ENCODE results near the gene NLGN1.
A peak's percentile ranks its signal among the peaks of the same experiment; 100 is the strongest.

Gene NLGN1

DNA sequence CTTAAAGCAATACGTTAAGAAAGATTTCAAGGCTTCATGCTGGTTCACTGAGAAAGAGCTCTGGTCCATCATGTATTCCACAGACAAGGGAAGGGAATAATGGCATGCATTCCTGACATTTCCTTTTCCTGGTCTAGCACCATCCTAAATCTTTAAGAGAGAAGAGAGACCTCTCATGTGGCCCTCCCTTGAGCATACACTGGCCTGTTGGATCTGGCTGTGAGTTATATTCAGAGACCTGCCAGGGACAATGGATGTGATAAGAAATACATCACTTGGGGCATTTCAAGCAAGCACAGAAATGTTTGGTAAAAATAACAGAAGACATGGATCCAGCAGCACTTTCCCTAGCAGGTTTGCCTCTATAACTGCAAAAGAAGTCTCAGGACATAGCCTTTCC, 507.8 kb downstream of the NLGN1 start:
- no peak for DNase-seq (ENCODE audit: low read depth in 2 of 2)

- DNase-seq (ENCODE audit: low read depth in 2 of 2) = no peak
Measured at GRCh38 chr3:173911446-173911845, 513.9 kb downstream of the NLGN1 start.

GRCh38 chr3:173912126-173912525, 514.6 kb downstream of the NLGN1 start:
- DNase-seq (ENCODE audit: low read depth in 2 of 2) = no peak

- DNase-seq (ENCODE audit: low read depth in 2 of 2) = peak in 1 of 2 experiments; percentile 17
Measured at GRCh38 chr3:173913397-173913796, 515.9 kb downstream of the NLGN1 start.

- DNase-seq (ENCODE audit: low read depth in 2 of 2) = no peak
Measured at GRCh38 chr3:173913974-173914421, 516.5 kb downstream of the NLGN1 start.

DNA sequence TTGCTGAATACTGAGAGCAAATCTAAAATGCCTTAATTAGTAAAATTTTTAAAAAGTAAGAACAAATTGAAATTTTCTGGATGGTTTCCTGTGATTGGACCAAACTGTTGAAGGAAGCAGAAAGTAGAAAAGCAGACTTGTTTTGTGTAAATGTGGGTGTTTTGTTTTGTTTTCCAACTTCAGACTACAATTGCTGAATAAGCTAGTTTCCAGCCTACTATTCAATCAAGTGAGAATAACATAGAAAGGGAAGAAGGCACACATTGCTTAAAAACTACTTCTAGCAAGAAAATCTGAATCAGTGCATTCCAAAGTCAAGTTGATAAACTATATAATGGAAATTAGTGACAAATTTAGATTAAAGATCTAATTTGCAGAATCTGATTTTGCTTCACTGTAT, 519.3 kb downstream of the NLGN1 start:
- DNase-seq (ENCODE audit: low read depth in 2 of 2) = no peak

DNA sequence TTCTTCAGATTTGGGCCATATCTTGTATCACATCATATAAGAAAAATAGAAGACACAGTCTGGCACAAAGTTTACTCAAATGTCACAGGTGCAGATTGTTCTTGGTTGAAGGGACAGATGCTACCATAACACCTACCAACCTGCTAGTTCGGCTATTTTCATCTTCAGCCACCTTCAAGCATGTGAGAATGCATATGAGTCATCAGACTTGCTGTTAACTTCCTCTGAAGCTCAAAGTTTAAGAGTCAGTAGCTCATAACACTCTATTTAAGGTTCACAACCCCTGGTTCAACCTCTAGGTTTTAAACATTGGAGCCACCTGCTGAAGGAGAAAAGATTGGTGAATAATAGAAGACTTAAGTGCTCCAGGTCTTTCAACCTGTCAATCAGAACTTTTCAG, 522.8 kb downstream of the NLGN1 start:
- no peak for DNase-seq (ENCODE audit: low read depth in 2 of 2)

- DNase-seq (ENCODE audit: low read depth in 2 of 2) = no peak
Measured at GRCh38 chr3:173921732-173922131, 524.2 kb downstream of the NLGN1 start.

DNA sequence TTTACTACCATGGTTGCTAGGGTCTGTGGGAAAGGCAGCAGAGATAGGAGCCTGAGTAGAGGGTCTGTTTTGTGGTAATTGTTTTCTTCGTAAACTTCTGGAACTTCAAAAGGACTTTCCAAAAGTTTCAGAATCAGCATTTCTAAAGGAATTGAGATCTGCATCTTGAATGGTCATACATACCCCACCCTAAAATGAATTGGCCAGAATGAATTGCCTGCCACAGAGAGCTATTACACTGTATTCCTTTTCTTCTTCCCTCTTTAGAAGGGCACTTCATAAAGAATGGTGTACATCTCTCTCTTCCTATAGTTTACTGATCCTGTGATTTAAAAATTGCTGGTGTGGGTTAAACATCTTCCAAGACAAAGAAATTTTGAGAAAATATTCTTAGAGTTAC, 525.7 kb downstream of the NLGN1 start:
- no peak for DNase-seq (ENCODE audit: low read depth in 2 of 2)

DNA sequence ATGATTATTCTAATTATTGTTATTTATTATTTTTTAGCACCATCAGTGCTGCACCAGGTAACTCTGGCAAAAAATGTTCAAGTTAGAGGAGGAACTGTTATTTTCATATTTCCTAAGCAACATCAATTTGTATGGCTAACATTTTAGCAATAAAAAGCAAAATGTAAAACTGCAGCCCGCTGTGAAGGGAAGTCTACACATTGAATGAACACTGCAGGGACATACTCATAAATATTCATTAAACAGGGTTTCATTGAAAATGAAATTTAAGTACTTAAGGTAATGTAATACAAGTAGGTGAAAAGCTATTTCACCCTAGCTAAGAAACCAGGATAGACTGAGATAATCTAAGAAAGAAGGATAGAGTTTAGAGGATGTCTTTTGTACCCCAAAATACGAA, 532.7 kb downstream of the NLGN1 start:
- no peak for DNase-seq (ENCODE audit: low read depth in 2 of 2)

- no peak for DNase-seq (ENCODE audit: low read depth in 2 of 2)
Measured at GRCh38 chr3:173932624-173933023, 535.1 kb downstream of the NLGN1 start.

- DNase-seq (ENCODE audit: low read depth in 2 of 2) = no peak
Measured at GRCh38 chr3:173933113-173933512, 535.6 kb downstream of the NLGN1 start.

GRCh38 chr3:173936316-173936715, 538.8 kb downstream of the NLGN1 start:
- no peak for DNase-seq (ENCODE audit: low read depth in 2 of 2)

DNA sequence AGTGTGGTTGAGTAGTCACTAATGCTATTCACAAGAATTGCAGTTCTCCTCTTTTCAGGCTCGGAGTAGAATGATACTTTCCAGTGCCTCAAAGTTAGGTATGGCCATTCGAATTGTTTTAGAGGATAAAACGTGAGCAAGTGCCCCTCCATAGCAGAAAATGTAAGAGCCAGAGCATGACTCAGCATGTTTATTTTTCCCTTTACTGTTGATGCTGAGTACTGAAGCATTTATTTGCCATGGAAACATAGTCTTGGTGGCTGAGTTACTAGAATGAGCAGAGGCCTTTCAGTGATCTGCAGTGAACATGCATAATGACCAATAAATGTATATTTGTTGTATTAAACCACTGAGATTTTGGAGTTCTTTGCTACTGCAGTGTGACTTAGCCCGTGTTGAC, 540.6 kb downstream of the NLGN1 start:
- no peak for DNase-seq (ENCODE audit: low read depth in 2 of 2)

DNA sequence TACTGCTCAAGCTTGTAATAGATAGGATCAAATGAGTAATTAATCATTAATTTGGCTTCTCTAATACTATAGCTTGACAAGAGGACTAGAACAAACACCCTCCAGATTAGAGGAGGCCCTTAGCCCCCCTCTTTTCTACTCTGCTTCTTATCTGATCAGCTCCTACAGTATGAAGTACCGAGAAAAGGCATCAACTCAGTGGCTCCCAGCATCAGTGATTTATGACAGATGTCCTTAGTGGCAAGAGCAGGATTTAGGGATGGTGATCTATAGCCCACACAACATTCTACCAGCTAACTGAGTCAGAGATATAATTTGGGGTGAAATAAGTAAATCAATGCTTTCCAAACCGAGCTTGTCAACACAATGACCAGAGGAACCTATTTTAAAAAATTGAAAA, 541.1 kb downstream of the NLGN1 start:
- no peak for DNase-seq (ENCODE audit: low read depth in 2 of 2)

DNA sequence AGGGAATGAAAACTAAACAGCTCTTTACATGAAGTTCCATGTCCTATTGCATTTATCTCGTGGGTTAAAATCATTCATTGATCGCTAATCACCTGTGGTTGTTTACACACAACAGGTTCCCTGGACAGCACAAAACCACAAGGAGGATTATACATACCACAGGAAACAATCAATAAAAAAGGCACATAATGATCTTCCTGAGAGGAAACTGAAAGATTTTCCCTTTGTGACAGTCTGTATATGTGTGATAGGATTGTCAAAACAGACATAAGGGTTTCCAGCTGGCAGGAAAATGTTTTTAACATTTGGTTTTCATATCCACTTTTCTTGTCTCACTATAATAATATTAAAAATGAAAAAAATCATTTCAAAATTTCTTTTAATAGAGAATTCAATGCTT, 541.8 kb downstream of the NLGN1 start:
- DNase-seq (ENCODE audit: low read depth in 2 of 2) = no peak

DNA sequence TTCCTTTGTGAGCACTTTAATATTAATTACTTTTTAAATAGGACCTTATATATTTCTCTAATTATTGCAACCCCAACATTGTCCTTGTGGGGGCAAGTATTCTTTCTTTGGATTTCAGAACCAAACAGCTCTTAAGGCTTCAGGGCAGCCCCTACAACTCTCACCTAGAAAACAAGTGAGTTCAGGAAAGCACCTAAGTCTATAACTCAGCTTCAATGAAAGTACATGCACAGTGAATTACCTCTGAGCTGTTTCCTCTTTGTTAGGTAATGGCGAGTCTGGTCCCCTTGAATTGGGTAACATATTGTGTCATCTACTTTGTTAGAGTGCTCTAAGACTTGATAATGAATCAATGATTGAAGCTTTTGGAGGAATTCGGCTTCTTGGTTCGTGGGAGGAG, 545.7 kb downstream of the NLGN1 start:
- DNase-seq (ENCODE audit: low read depth in 2 of 2) = no peak

DNA sequence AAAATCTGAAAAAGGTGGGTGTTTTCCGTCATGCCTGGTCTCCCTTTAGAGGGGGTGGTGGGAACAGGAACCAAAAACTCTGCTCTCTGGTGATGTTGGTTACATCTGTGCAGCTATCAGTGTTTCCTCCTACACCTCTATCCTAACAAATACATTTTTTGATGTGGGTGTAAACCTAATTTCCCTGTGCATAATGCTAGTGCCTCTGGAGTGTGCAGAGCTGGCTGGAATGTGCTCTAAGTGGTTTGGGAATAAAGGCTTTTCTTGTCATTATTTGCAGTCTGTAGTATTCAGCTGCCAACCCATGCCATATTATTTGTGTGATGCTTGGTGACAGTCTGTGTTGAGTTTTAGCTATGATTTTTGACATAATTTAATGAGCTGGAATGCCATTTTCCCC, 547.6 kb downstream of the NLGN1 start:
- no peak for DNase-seq (ENCODE audit: low read depth in 2 of 2)

DNA sequence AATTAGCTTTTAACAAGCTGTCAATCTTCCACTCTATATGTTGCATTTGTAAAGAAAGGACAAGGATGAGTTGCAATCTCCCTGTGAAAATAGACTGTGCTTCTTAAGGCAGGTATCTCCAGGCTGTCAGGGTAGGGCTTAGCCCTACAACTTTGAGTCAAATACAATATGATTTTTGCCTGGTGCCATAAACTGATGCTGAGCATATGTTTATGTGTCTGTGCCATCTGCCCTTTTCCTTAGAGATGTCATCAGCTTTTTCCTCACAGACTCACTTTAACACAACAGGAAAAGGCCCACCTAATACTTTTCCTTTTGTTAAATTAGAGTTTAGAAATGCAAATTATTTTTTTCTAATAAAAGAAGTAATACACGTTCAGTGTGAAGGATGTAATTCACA, 548.3 kb downstream of the NLGN1 start:
- DNase-seq (ENCODE audit: low read depth in 2 of 2) = no peak

DNA sequence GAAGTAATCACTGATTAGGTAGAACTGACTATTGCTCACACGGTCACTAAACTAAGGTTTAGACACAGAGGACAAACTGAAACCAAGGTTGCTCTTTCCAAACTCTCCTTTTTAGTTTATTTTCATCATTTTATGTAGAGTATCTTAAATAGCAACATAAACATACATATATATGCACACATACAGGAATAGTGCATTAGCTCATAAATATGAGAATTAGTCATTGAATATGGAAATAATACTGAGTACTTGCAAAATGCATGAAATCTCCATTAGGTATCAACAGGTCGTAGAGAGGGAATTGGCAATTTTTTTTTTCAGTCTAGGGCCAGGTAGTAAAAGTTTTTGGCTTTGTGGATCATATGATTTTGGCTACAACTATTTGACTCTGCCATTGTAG, 557.1 kb downstream of the NLGN1 start:
- no peak for DNase-seq (ENCODE audit: low read depth in 2 of 2)

DNA sequence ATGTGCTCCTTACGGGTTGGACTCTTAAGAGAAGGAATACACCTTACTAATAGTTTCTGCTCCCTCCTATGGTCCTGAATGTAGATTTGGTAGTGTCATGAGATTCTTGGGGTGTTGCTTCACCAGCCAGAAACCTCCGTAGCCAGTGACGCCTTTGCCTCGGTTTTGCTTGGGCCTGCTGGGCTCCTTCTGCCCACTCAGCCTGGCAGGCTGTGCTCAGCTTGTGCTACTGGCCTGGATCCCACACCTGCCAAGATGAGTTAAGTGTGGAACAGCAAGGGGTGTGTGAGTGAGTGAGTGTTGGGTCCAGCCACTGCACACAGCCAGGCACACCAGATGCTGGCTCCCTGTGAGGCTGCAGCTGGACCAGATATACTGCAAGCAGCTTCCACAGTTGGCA, 560.1 kb downstream of the NLGN1 start:
- DNase-seq (ENCODE audit: low read depth in 2 of 2) = no peak

DNA sequence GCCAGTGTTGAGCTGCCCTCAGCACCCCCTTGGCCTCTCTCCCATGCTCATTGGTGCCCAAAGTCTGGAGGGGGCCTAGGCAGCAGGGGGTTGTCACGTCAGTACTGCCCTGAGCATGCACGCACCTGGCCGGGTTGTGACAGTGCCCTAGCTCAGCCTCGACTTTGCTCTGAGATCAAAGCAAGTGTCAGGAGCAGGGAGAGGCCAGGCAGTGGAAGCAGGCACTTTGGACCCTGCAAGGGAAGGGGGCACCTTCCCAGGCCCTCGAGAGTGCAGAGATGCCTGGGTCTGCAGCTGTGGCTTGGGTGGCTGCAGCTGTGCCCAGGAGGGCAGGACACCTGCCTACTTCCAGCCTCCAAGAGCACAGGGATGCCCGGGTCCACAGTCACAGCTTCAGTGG, 561.3 kb downstream of the NLGN1 start:
- no peak for DNase-seq (ENCODE audit: low read depth in 2 of 2)

- peak in 1 of 2 experiments; percentile 31 for DNase-seq (ENCODE audit: low read depth in 2 of 2)
Measured at GRCh38 chr3:173970281-173970680, 572.7 kb downstream of the NLGN1 start.

GRCh38 chr3:173976281-173976680, 578.7 kb downstream of the NLGN1 start:
- no peak for DNase-seq (ENCODE audit: low read depth in 2 of 2)

DNA sequence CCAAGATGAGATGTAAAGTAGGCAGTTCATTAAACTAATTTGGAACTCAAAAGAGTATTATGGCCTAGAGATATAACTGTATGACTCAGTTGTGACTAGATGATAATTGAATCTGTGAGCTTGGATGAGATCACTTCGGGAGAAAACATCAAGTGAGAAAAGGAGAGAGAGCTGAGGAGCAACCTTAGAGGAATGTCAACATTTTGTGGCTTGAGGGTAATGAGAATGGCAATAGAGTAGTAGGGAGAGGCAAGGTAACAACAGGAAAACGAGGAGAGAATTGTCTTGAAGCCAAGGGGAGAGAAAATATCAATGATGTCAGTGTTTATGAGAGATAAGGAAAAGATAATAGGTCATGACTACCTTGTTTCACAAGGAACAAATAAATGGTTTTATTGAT, 580.2 kb downstream of the NLGN1 start:
- no peak for DNase-seq (ENCODE audit: low read depth in 2 of 2)

Data from fibroblast of skin of left biceps (primary cell).